ENCODE data around the gene UBE2G2.

DNA sequence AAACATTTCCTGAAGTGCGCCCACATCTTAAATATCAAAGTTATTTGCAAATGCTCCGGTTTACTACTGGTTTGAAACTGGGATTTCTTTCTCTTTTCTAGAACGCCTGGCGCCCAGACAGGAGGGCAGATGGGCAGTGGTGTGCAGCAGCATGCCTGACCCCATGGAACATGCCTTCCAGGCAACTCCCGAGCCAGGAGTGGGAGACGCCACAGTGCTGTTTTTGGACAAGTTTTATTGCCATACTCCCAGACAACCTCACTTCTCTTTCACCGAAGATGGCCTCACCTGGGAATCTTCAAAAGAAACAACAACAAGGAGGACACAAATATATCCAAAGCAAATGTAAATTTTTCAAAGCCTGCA is 21.5 kb downstream of the UBE2G2 start:
- TF ChIP-seq, protein P1, sequence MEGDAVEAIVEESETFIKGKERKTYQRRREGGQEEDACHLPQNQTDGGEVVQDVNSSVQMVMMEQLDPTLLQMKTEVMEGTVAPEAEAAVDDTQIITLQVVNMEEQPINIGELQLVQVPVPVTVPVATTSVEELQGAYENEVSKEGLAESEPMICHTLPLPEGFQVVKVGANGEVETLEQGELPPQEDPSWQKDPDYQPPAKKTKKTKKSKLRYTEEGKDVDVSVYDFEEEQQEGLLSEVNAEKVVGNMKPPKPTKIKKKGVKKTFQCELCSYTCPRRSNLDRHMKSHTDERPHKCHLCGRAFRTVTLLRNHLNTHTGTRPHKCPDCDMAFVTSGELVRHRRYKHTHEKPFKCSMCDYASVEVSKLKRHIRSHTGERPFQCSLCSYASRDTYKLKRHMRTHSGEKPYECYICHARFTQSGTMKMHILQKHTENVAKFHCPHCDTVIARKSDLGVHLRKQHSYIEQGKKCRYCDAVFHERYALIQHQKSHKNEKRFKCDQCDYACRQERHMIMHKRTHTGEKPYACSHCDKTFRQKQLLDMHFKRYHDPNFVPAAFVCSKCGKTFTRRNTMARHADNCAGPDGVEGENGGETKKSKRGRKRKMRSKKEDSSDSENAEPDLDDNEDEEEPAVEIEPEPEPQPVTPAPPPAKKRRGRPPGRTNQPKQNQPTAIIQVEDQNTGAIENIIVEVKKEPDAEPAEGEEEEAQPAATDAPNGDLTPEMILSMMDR (IDR thresholded peaks at IDR 0.05; ENCODE audit: extremely low read depth in 1 of 2, insufficient read depth in 1 of 2, low read depth in 1 of 2, low read length in 2 of 2) = no peak
- no peak for TF ChIP-seq GATA2 (IDR thresholded peaks at IDR 0.05; ENCODE audit: insufficient read depth, insufficient read length, low read depth, low read length)
- no peak for TF ChIP-seq POLR2AphosphoS5 (IDR thresholded peaks at IDR 0.05; ENCODE audit: insufficient read depth, low read depth, low read length)
